HG03196 (cell line): ENCODE data around the gene TRIM67.
"Not testable (repeated sequence)": the region's sequence is repeated elsewhere in the genome, so short reads cannot be mapped to it uniquely, and the experiment has no call there.

Source experiments
- ATAC-seq: cut with Tn5 transposase; IDR thresholded peaks from one replicate; pipeline ENCODE4 v1.9.1; 2021; ENCODE audit not compliant: unreplicated experiment

TRIM67 gene

DNA sequence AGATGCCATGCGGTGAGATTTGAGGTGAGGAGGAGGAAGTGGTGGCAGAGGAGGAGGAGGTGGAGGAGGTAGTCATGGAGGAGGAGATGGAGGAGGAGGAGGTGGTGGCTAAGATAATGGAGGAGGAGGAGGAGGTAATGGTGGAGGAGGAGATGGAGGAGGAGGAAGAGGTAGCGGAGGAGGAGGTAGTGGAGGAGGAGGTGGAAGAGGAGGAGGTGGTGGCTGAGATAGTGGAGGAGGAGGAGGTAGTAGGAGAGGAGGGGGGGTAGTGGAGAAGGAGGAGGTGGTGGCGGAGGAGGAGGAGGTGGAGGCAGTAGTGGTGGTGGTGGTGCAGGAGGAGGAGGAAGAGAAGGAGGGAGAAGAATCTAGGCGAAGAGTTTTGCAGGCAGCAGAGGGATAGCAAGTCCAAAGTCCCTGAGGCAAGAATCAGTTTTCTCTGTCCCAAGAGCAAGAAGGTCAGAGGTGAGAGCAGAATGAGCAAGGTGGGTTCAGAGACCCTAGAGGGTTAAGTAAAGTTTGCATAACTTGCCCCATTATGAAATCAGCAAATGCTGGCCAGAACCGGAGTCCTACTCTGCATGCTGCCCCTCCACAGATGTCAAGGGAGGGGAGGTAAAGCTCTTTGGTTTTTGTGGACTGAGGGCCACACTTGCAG is 40.2 kb downstream of the TRIM67 start:
- ATAC-seq, result no peak

DNA sequence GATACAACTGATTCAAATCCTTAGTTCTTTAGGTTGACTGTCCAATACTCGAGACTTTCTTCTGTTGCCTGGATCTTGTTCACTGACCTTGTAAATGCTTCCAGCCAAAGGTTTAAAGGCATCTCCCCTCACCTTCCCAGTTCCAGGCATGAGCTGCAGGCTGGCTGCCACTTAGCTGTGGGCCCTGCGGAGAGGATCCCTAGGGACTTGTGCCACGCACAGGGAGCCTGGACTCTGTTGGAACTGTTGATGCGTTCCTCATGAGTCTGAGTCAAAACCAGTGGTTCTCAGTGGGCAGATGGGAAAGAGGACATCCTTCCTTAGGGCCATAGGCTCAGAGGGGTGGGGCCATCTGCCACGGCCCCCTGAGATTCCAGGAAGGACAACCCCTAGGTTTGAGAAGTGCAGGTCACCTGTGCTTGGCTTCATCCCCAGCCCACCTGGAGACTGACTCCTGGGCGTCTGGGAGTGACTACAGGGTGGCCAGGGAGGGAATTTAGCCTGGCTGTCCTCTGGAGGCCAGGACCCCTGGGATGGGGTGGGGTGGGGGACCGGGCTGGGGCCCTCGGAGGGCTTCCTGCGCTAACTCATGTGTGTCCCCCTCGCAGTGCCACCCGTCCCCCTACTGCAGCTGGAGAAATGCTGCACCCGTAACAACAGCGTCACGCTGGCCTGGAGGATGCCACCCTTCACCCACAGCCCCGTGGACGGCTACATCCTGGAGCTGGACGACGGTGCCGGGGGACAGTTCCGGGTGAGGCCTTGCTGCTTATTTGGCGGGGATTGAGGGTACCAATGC is 41.6 kb downstream of the TRIM67 start:
- no peak for ATAC-seq

DNA sequence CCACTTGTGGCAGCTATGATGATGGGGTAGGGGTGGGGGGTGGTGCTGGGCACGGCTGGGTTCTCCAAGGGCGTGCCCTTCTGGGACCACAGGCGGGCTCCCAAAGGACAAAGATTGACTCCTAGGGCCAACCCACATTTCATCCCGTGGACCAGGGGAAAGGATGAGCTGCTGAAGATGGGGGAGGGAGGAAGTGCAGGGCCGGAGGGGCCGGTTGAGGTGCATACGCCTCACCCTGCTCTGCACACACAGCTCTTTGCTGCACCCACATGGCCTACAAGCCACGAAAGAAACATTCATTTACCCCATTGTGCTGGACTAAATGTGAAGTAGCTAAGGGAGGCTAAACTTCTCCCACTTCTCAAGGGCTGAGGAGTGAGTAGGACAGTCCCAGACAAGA is 45.0 kb downstream of the TRIM67 start:
- no peak for ATAC-seq

DNA sequence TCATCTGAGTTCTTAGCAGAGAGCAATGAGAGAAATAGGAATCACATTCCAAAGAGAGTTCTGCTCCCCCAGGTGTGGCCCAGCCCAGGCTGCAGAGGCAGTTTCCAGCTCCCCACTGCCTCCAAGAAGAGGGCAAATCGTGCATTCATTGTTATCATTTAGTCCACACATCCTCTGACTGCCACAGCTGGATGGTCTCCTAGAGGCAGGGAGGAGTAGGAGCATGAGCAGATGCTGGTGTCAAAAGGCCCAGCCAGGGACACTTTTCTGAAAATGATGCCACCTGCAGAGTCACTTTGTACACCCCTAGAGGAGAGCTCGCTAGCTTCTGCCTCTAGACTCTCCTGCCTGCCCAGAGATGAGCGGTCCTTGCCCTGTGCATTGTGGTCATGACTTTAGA is 45.6 kb downstream of the TRIM67 start:
- ATAC-seq, result no peak

DNA sequence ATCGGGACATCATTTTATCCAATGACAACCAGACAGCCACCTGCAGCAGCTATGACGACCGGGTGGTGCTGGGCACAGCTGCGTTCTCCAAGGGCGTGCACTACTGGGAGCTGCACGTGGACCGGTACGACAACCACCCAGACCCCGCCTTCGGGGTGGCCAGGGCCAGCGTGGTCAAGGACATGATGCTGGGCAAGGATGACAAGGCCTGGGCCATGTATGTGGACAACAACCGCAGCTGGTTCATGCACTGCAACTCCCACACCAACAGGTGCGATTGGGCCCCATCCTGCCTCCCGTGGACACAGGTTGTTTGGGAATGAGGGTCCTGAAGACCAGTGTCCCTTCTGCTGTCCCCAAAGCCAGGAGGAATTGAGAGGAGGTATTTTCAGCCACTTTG is 47.1 kb downstream of the TRIM67 start:
- ATAC-seq, result no peak

DNA sequence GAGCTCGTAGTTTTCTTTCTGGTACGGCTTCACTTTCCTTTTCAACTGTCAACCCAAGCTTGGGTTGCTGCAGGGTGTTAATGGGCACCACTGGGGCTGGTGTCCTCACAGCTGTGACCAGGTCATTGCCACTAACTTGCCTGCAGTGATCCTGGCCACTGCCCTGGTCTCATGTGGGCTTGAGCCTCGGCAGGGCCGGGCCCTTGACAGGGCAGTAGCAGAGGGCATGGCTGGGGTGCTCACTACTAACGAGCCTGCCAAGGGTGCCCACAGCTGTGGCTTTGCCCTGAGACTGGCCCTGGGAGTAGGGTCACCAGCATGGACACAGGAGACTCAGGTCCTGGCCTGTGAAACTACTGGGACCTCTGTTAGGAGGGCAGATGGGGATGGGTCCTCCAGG is 47.7 kb downstream of the TRIM67 start:
- no peak for ATAC-seq

DNA sequence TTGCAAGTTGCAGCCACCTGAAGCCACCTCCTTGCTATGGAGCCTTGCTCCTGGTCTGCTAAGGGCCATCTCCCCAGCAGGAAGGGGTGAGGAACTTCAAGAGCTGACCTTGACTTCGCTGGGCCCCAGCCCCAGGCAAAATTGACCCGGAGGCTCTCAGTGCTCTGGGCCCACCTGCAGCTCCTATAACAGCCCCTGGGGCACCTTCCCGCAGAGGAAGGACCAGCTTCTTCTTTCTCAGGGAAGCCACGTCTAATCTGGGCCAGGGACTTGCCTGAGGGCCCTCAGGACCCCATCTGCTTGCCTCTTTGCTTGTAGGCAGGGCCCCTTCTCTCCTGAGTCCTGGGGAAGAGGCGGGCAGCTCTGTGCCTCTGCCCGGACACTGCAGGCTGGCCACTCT is 48.3 kb downstream of the TRIM67 start:
- no peak for ATAC-seq

DNA sequence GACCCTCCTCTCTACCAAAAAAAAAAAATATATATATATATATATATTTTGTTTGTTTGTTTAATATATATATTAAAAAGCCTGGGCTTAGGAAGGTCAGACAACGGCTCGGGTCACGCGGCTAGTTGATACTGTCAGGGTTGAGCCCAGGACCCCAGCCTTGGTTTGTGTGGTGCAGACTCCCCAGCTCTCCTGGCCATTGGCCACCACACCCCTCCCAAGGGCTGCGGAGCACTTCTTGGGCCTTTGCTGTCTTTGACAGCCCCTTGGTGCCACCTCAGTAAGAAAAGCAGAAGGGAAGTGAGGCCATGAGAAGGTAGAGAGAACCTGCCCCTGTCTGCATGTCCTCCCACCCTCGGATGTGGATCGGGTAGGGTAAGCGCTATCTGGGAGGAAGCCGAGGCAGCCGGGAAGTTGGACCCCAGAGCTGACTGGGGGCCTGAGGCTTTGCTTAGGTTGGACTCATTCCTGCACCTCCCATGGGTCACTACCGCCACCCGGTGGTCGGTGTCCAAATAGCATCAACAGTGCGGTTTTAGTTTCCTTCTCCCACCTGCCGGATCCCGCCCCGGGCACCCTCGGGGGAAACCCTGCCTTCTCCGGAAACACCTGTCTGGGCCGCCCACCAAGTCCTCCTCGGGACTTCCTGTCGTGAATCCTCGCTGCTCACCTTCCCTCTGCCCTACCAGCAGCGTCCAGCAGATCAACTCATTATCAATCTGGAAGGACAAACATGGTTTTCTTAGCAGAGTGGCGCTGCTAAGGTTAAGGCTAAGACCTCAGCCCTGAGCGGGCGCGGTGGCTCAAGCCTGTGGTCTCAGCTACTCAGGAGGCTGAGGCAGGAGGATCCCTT is 49.4 kb downstream of the TRIM67 start:
- ATAC-seq, result peak; percentile 90

DNA sequence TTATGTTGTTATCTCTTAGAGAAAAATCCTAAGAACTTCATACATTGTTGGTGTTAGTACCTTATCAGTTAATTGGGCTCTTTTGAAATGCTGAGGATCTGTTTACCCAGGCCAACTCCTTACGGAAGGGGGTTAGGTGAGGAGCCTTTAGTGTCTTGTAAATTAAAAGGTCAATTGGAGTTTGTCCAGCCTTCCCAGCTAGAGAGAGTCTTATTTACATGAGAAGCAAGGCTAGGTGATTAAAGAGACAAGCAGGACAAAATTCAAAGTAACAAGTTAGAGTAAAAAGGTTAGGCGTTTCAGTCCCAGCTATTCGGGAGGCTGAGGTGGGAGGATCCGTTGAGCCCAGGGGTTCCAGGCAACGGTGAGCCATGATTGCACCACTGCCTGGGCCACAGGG is 50.4 kb downstream of the TRIM67 start:
- ATAC-seq, result not testable (repeated sequence)

DNA sequence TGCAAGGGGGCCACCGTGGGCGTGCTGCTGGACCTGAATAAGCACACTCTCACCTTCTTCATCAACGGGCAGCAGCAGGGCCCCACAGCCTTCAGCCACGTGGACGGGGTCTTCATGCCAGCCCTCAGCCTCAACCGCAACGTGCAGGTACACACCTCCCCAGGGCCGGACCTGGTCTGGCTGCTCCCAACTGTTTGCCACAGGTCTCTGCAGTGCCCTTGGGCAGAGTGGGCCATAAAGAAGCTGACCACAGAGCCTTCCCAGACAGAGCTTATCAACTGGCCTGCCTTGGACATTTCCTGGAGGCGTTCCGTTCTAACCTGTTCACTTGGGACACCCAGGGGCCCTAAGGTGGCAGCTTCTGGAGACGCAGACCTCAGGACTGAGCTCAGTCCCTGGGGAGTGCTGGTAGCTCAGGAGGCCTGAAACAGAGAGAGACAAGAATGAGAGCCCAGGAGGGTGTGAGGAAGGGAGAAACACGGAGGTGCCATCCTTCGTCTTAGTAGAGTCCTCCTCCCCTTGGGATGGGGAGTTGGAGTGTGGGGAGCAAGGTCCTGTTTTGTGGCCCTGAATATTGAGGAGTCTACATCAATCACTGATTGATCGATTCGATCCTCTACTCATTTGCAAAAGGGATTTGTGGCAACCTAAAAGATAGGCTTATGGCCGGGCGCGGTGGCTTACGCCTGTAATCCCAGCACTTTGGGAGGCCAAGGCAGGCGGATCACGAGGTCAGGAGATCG is 52.1 kb downstream of the TRIM67 start:
- no peak for ATAC-seq

DNA sequence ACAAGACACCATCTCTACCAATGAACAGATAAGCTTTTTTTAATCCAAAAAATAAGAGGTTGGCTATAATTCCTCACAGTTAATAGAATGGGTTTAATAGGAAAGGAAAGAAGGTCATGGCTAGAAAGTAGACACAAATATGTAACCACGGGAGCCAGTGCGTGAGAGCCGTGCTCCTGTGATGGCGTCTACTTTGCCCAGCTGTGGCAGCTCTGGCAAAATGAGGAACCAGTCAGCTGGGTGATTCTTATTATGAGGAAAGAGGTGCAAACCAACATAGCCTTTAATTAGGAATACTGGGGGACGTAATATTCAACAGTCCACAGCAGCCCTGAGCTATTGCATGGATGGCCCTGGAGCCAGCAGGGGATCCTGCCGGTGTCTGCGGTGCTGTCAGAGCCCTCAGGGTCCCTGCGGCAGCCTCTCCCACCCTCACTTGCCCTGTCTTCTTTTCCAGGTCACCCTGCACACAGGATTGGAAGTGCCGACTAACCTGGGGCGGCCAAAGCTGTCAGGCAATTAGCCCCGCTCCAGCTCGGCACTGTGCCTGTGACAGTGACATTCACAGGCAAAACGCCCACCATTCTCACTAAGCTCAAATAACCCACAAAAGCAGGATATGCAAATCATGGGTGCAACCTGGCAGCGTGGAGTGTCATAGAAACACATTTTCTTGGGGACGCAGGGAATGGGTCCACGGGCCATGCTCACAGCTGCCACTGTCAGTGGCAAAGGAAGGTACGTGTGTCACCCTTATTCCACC is 53.2 kb downstream of the TRIM67 start:
- no peak for ATAC-seq

DNA sequence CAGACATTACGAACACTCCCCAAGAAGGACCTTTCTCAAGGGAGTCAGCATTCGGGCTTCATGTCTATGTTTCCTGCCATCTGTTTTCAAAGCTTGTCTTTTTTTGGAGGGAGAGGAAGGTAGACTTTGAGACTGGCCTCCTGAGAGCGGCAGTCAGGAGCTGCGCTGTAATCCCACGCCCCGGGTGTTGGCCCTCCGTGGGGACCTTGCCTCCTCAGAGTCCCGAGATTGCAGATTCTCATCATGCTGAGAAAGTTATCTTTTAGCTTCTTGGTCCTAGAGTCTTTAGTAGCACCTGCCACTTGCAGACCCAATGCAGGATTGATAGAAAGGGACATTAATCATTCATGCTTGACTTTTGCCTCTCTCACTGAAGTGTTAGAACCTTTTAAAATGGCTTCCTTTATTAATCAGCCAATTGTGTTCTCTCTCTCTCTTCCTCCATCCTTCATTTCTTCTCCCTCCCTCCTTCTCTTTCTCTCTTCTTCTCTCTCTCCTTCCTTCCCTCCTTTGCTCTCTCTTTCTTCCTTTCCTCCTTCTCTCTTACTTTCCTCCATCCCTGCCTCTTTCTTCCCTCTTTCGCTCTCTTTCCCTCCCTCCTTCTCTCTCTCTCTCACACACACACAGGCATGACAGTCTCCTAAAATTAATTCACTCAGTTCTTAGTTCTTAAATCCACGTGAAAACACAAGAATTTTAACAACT is 54.0 kb downstream of the TRIM67 start:
- ATAC-seq, result no peak

DNA sequence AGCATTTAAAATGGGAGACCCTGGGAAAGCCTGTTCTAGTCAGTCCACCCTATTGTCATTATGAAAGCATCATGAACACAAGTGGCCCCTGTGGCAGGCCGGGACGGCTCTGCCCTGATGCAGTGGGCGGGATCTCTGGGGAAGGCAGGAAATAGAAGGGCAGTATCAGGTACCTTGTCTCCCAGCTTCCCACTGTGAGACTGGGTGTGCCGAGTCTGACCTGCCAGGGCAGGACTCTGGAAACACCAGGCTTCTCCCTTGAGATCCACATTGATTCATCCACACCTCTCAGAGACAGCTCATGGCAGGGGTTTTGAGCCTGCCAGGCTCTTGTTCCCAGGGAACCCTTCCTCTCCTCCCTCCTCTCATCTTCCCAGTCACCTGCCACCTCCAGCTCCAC is 54.6 kb downstream of the TRIM67 start:
- ATAC-seq, result no peak

DNA sequence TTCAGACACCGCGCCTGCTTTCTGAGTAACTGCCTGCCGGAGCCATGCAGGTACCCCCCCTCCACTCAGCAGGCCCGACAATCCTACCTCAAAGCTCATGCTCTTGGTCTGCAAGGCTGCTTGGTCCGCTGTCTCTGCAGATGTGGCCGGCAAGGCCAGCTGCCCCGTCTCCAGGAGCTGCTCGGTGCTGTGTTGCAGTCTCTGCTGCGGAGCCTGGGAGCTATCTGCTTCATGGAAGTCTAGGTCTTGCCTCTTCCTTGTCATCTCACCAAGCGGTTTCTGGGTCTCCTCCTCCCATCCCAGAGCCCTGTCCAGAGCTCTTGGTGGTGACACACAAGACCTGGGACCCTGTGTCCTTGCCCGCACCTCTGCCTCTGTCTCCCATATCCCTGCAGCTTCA is 55.2 kb downstream of the TRIM67 start:
- ATAC-seq, result no peak

DNA sequence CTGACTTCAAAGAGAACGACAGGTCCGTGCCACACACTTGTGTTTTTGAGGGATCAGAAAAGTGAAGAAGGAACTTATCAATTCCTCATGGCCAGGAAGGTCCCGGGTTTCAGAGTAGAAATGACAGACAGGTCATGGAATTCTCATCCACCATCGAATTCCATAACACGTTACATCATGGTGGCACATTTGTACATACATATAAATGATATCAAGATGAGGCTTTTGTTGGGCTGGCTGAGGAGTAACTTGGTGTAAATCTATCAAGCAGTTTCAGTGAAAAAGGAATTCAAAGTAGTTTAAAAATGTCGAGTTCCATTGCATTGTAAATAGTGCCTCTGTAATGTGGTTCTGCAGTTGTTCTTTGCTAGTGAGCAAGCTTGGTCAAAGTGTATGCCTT is 56.2 kb downstream of the TRIM67 start:
- ATAC-seq, result no peak

DNA sequence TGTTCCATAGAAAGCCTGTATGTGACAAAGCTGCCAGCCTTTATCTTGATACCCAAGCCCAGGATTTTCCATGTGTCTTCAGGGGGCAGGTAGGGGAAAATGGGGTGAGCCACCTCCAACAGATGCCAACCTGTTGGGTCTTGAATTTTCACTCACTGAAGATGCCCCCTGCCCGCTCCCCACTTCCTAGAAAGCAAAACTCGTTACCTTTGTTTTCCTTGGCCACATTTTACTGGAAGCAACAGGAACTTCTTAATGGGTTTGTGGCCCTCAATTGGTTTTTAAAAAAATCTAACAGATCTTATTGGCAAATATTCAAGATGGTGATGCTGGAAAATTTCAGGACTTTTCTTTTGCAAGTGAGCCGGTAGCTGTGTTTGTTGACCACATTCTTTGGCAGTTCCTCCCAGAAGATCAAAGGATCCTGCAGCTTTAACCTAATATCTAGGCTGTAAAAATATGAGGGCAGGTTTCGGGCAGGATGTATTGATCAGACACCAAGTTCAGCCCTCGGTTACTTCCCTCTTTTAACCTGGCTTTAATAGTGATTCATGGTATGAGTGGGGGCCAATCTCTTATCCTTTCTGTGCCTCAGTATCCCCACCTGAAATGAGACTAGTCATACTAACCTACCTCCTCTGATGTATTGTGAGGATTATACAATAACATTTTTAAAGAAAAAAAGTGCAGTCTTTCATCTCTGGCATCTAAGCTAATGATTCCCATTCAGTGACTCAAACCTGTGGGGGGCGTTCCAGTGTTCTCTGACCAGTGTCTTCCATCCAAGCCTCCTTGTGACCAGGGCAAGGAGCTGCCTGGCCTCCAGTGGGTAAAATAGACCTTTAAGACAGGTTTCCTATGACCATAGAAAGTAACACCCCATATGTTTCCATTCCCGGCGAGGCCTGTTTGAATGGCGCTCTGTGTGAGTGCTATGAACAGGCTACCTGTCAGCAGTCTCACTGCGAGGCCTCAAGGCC is 57.9 kb downstream of the TRIM67 start:
- no peak for ATAC-seq

DNA sequence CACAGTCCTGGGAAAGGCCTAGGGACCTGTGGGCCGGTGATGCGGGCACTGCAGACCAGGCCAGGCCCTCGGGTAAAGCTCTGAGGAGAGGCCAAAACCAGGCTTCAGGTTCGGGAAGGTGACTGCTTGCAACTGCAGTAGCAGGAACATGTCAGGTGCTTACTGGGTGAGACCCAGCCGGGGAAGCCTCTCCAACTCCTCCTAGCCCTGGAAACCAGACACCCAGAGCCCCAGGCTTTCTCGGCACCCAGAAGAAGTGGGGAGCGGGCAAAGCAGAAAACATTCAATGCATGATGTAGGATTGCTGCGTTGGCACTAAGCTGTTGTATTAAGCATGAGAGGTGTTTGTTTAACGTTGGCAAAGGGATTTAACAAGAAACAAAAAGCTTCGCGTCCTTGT is 58.9 kb downstream of the TRIM67 start:
- ATAC-seq, result no peak

DNA sequence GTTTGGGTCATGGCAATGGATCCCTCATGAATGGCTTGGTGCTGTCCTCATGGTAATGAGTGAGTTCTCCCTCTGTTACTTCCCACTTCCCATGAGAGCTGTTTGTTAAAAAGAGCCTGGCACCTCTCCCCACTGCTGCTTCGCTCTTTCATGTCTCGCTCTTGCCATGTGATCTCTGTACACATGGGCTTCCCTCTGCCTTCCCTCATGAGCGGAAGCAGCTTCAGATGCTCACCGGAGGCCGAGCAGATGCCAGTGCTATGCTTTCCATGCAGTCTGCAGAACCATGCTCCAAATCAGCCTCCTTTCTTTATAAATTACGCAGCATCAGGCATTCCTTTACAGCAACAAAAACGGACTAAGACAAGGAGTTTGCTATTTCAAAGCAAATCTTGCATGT is 64.3 kb downstream of the TRIM67 start:
- no peak for ATAC-seq

DNA sequence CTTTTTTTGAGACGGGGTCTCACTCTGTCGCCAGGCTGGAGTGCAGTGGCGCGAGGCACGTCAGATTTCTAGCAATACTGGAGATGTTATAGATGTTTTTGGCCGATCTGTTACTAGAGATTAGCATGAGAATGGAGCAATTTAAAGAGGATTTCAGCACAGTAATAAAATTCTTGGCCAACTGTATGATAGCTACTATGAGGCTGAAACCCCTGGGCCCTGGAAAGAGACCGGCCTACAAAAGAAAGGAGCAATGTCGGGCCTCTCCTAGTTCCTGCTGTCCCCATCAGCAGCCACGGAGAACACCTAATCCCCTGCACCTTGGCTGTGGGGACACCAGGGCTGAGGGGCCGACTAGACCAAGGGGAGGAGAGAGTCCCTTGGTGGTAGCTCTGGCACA is 69.7 kb downstream of the TRIM67 start:
- no peak for ATAC-seq
